Upper lobe of right lung (tissue), 1 donor: Measurements from ENCODE around the gene NME3. TPM values are rescaled to one million over a fixed set of nuclear protein-coding genes. Genes with fewer than 3 reads are reported as not detected.

Experiments used
- ATAC-seq: fragments of 200-7000 bp; cut with Tn5 transposase; one replicate; pipeline ENCODE4 v1.9.1; 2020; ENCODE audit warnings: mild to moderate bottlenecking, moderate library complexity
- DNase-seq: peaks from one replicate; pipeline ENCODE4 v3.0.0-alpha.2; 2020
- H3K27ac ChIP-seq: fragments of 200-600 bp; one replicate; pipeline ENCODE4 v1.8.0; 2022
- H3K27me3 ChIP-seq: fragments of 200-600 bp; one replicate; pipeline ENCODE4 v1.8.0; 2022; ENCODE audit warnings: mild to moderate bottlenecking
- H3K36me3 ChIP-seq: fragments of 200-600 bp; one replicate; pipeline ENCODE4 v1.8.0; 2022
- H3K4me1 ChIP-seq: fragments of 200-600 bp; one replicate; pipeline ENCODE4 v1.8.0; 2022
- H3K4me3 ChIP-seq: fragments of 200-600 bp; one replicate; pipeline ENCODE4 v1.8.0; 2022; ENCODE audit warnings: mild to moderate bottlenecking
- H3K9me3 ChIP-seq: fragments of 200-600 bp; one replicate; pipeline ENCODE4 v1.8.0; 2022
- CTCF ChIP-seq: fragments of 200-600 bp; IDR thresholded peaks from one replicate; pipeline ENCODE4 v1.8.0; 2022; ENCODE audit warnings: antibody characterized with exemption
- intact Hi-C: fragments of 100-400 bp; cut with DNase I; formaldehyde crosslinking; loops from one replicate; pipeline ENCODE4 v1.11.0; 2022
- total RNA-seq: library from RNA; stranded (reverse); fragmentation: NEBNext Ultra II Directional; extraction: Animal tissue kit (Norgen Biotek cat#: 25700); gene quantifications from one replicate; pipeline ENCODE4 v1.2.1, GENCODE V29; 2021
- donor health status: DM: no; HTN: yes; CAD: no; lungs with severe emphysema.

NME3 gene
- total RNA-seq, 1 donor from 2014 or later = 67.2 TPM

DNA sequence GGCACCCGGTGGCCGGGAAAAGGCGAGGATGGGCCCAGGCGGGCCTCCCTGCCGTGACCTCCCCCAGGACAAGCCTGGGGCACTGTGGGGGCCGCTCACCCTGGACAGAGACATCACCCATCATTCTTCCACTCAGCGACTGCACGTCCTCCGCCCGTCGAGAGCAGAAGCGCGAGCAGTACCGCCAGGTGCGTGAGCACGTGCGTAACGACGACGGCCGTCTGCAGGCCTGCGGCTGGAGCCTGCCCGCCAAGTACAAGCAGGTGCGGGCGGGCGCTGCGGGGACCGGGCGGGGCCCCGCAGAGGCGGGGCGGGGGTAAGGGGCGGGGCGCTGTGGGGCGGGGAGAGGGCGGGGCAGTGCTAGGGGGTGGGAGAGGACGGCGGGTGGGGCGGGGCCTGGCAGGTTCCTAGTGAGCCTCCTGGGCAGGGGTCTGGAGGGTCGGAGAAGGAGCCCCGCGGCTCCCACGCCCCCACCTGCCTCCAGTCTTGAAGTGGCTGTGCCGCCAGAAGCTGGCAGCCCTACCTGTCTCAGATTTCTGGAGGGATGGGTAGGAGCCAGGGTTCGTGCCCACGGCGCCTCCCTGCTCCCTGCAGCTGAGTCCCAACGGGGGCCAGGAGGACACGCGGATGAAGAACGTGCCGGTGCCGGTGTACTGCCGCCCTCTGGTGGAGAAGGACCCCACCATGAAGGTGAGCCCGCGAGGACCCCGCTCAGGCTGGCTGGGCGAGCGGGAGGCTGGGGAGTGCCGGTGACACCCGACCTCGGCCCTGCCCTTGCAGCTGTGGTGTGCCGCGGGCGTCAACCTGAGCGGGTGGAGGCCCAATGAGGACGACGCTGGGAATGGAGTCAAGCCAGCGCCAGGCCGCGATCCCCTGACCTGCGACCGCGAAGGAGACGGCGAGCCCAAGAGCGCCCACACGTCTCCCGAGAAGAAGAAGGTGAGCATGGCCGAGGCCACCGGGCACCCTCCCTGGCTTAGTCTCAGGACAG is 7.5 kb downstream of the NME3 start:
- ATAC-seq = no peak
- intact Hi-C loops = no loop called here
- peaks cover 71% of the 10 kb centered on the region for H3K36me3 ChIP-seq
- H3K9me3 ChIP-seq = no peaks in the 10 kb centered on the region
- peak; percentile 11 for TF ChIP-seq CTCF
- H3K27ac ChIP-seq = no peak overlapping the region
- no peaks in the 10 kb centered on the region for H3K27me3 ChIP-seq
- H3K4me3 ChIP-seq = no peak overlapping the region
- no peak for DNase-seq
- H3K4me1 ChIP-seq = no peaks in the 10 kb centered on the region

DNA sequence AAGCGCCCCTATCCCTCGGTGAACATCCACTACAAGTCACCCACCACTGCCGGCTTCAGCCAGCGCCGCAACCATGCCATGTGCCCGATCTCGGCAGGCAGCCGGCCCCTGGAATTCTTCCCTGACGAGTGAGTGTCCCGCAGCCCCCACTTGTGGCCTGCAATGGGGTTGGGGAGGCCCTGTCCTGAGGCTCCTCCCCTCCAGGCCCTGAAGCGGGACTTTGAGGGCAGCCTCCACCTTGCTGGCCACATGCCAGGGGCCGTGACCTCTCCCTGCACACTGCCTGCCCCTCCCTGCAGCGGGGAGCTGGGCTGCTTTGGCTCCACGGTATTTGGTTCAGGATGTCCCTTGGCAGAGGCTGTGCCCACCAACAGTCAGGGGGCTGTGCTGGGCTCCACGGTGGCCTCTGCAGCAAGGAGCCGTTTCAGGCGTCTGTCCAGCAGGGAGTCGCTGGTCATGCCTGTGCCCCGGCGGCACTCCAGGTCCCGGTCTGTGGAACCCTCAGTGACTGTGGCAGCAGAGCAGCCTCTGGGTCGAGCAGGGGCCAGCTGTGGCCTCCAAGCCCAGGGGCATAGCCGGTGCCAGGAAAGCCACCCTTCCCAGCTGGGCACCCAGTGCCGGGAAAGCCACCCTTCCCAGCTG is 8.3 kb downstream of the NME3 start:
- no peak for ATAC-seq
- H3K27ac ChIP-seq = no peak overlapping the region
- H3K4me3 ChIP-seq = no peak overlapping the region
- DNase-seq = no peak
- H3K27me3 ChIP-seq = no peaks in the 10 kb centered on the region
- H3K9me3 ChIP-seq = no peaks in the 10 kb centered on the region
- peaks cover 76% of the 10 kb centered on the region for H3K36me3 ChIP-seq
- H3K4me1 ChIP-seq = no peaks in the 10 kb centered on the region
- no peak for TF ChIP-seq CTCF
- intact Hi-C loops = no loop called here

GRCh38 chr16:1762196-1762878 is 9.0 kb downstream of the NME3 start:
- H3K36me3 ChIP-seq = peaks cover 75% of the 10 kb centered on the region
- ATAC-seq = no peak

DNA sequence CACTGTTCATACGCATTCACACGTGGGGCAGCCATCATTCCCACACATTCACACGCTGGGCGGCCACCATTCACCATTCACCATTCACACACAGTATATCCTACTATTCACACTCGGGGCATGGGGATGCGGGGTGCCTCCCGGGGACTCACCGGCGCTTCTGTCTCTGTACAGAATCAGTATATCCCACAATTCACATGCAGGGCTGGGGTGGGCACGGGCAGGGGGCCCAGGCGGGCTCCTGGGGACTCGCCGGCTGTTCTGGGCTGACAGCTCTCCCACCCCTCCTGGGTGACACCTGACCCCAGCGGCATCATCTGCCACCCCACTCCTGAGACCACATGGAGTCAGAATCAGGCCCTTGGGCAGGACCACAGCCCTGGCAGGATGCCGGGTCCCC is 9.6 kb downstream of the NME3 start:
- Histone ChIP-seq H3K27ac (no peak overlapping the region), H3K36me3 (peaks cover 69% of the 10 kb centered on the region), H3K9me3 (no peaks in the 10 kb centered on the region), H3K27me3 (no peaks in the 10 kb centered on the region), H3K4me3 (no peak overlapping the region), H3K4me1 (no peaks in the 10 kb centered on the region)
- TF ChIP-seq CTCF = no peak
- DNase-seq = no peak
- no peak for ATAC-seq
- intact Hi-C loops = no loop called here

More at GRCh38 chr16:1762196-1762878, 9.0 kb downstream of the NME3 start:
- DNase-seq = no peak
- no peaks in the 10 kb centered on the region for H3K9me3 ChIP-seq
- H3K4me3 ChIP-seq = no peak overlapping the region
- H3K27ac ChIP-seq = no peak overlapping the region
- intact Hi-C loops = no loop called here
- H3K4me1 ChIP-seq = no peaks in the 10 kb centered on the region
- H3K27me3 ChIP-seq = no peaks in the 10 kb centered on the region
- no peak for TF ChIP-seq CTCF

GRCh38 chr16:1760911-1761310 is 10.4 kb downstream of the NME3 start:
- H3K9me3 ChIP-seq = no peaks in the 10 kb centered on the region
- intact Hi-C loops = no loop called here
- TF ChIP-seq CTCF = no peak
- DNase-seq = no peak
- H3K27ac ChIP-seq = no peak overlapping the region
- H3K4me3 ChIP-seq = no peak overlapping the region
- H3K4me1 ChIP-seq = no peaks in the 10 kb centered on the region
- H3K36me3 ChIP-seq = peaks cover 61% of the 10 kb centered on the region
- ATAC-seq = no peak
- no peaks in the 10 kb centered on the region for H3K27me3 ChIP-seq
